Neural crest cell (in vitro differentiated cells): ENCODE measurements around the gene MON1B. TPM values are rescaled to one million over a fixed set of nuclear protein-coding genes. Genes with fewer than 3 reads are reported as not detected.
A peak's percentile ranks its signal among the peaks of the same experiment; 100 is the strongest.
"Not testable (repeated sequence)": the region's sequence is repeated elsewhere in the genome, so short reads cannot be mapped to it uniquely, and the experiment has no call there.

ENCODE experiments used
- DNase-seq: peaks from one replicate; pipeline ENCODE4 v3.0.0; 2021; ENCODE audit warnings: low read depth, mixed read lengths, low spot score
- H3K27ac Mint-ChIP-seq: one replicate; pipeline ENCODE4 v1.8.0; 2021; ENCODE audit warnings: mild to moderate bottlenecking, mixed read lengths; ENCODE audit not compliant: unreplicated experiment
- H3K27me3 Mint-ChIP-seq: 2 replicates; pipeline ENCODE4 v1.8.0; 2021; ENCODE audit warnings: low read depth, mild to moderate bottlenecking, mixed read lengths
- H3K36me3 Mint-ChIP-seq: 2 replicates; pipeline ENCODE4 v1.8.0; 2021; ENCODE audit warnings: low read depth, mild to moderate bottlenecking, mixed read lengths
- H3K4me1 Mint-ChIP-seq: 2 replicates; pipeline ENCODE4 v1.8.0; 2021; ENCODE audit warnings: mixed read lengths
- H3K4me3 Mint-ChIP-seq: one replicate; pipeline ENCODE4 v1.8.0; 2021; ENCODE audit warnings: mild to moderate bottlenecking, mixed read lengths
- H3K9me3 Mint-ChIP-seq: 2 replicates; pipeline ENCODE4 v1.8.0; 2021; ENCODE audit warnings: mixed read lengths
- CTCF ChIP-seq: fragments of 200-600 bp; sonication (generic); conservative IDR thresholded peaks from 2 replicates; pipeline ENCODE4 v1.5.0; 2021; ENCODE audit warnings: antibody characterized with exemption, mild to moderate bottlenecking
- total RNA-seq: library from RNA; stranded (reverse); gene quantifications from 2 replicates; pipeline ENCODE4 v1.2.1, GENCODE V29; 2021

Gene MON1B
- total RNA-seq, 1 donor from 2014 or later = 46.3 TPM

- H3K36me3 Mint-ChIP-seq = no peaks in the 10 kb centered on the region
- H3K4me1 Mint-ChIP-seq = peaks cover 6% of the 10 kb centered on the region
- H3K4me3 Mint-ChIP-seq = no peak overlapping the region
- DNase-seq = no peak
- no peak for TF ChIP-seq CTCF
- H3K27ac Mint-ChIP-seq = no peak overlapping the region
- peaks cover 14% of the 10 kb centered on the region for H3K27me3 Mint-ChIP-seq
- no peaks in the 10 kb centered on the region for H3K9me3 Mint-ChIP-seq
Measured at GRCh38 chr16:77234611-77235010, 43.6 kb downstream of the MON1B start.

GRCh38 chr16:77236063-77236511 is 45.1 kb downstream of the MON1B start:
- H3K27me3 Mint-ChIP-seq = peaks cover 14% of the 10 kb centered on the region
- H3K4me1 Mint-ChIP-seq = peaks cover 6% of the 10 kb centered on the region
- no peak overlapping the region for H3K27ac Mint-ChIP-seq
- peak; percentile 100 for TF ChIP-seq CTCF
- H3K4me3 Mint-ChIP-seq = peak overlapping the region; percentile 23
- peak; percentile 92 for DNase-seq
- H3K9me3 Mint-ChIP-seq = no peaks in the 10 kb centered on the region
- no peaks in the 10 kb centered on the region for H3K36me3 Mint-ChIP-seq

- Mint-ChIP-seq H3K27ac (no peak overlapping the region), H3K4me3 (no peak overlapping the region), H3K9me3 (peaks cover 4% of the 10 kb centered on the region), H3K27me3 (peaks cover 14% of the 10 kb centered on the region), H3K4me1 (peaks cover 6% of the 10 kb centered on the region), H3K36me3 (no peaks in the 10 kb centered on the region)
- no peak for TF ChIP-seq CTCF
- no peak for DNase-seq
Measured at GRCh38 chr16:77238593-77238992, 47.6 kb downstream of the MON1B start.

- not testable (repeated sequence) for DNase-seq, H3K4me1 Mint-ChIP-seq, H3K9me3 Mint-ChIP-seq, H3K36me3 Mint-ChIP-seq, H3K27me3 Mint-ChIP-seq, H3K27ac Mint-ChIP-seq, H3K4me3 Mint-ChIP-seq
Measured at GRCh38 chr16:77242471-77242870, 51.5 kb downstream of the MON1B start.

- no peak overlapping the region for H3K27ac Mint-ChIP-seq
- no peaks in the 10 kb centered on the region for H3K4me1 Mint-ChIP-seq
- no peaks in the 10 kb centered on the region for H3K36me3 Mint-ChIP-seq
- no peak for DNase-seq
- no peaks in the 10 kb centered on the region for H3K27me3 Mint-ChIP-seq
- peaks cover 4% of the 10 kb centered on the region for H3K9me3 Mint-ChIP-seq
- H3K4me3 Mint-ChIP-seq = no peak overlapping the region
- no peak for TF ChIP-seq CTCF
Measured at GRCh38 chr16:77246150-77246549, 55.2 kb downstream of the MON1B start.

GRCh38 chr16:77250400-77250799 is 59.4 kb downstream of the MON1B start:
- no peaks in the 10 kb centered on the region for H3K4me1 Mint-ChIP-seq
- H3K36me3 Mint-ChIP-seq = no peaks in the 10 kb centered on the region
- no peak overlapping the region for H3K4me3 Mint-ChIP-seq
- no peak for TF ChIP-seq CTCF
- no peaks in the 10 kb centered on the region for H3K27me3 Mint-ChIP-seq
- no peak for DNase-seq
- H3K27ac Mint-ChIP-seq = no peak overlapping the region
- H3K9me3 Mint-ChIP-seq = no peaks in the 10 kb centered on the region

Other genes starting within 250 kb of the MON1B start
- 18.3 and 24.8 TPM in 2 replicates for gene SYCE1L, start 8.2 kb downstream of the MON1B start, total RNA-seq
- gene ADAMTS18, start 243.8 kb downstream of the MON1B start, total RNA-seq = 0.12 TPM in 1 of 2 replicates, not detected in the other